GM12873 (cell line): Measurements from ENCODE around the gene GJA4.

ENCODE experiments used
- TF ChIP-seq, protein P1 (sequence below): IDR thresholded peaks from 2 replicates; pipeline ENCODE4 v1.5.1; 2012; ENCODE audit warnings: low read depth, mild to moderate bottlenecking, moderate library complexity, low read length, control low read depth; ENCODE audit not compliant: insufficient read depth; ENCODE audit errors: missing control alignments

The GJA4 gene

GRCh38 chr1:34779526-34779925 is 13.3 kb upstream of the GJA4 start:
- TF ChIP-seq, protein P1, sequence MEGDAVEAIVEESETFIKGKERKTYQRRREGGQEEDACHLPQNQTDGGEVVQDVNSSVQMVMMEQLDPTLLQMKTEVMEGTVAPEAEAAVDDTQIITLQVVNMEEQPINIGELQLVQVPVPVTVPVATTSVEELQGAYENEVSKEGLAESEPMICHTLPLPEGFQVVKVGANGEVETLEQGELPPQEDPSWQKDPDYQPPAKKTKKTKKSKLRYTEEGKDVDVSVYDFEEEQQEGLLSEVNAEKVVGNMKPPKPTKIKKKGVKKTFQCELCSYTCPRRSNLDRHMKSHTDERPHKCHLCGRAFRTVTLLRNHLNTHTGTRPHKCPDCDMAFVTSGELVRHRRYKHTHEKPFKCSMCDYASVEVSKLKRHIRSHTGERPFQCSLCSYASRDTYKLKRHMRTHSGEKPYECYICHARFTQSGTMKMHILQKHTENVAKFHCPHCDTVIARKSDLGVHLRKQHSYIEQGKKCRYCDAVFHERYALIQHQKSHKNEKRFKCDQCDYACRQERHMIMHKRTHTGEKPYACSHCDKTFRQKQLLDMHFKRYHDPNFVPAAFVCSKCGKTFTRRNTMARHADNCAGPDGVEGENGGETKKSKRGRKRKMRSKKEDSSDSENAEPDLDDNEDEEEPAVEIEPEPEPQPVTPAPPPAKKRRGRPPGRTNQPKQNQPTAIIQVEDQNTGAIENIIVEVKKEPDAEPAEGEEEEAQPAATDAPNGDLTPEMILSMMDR = no peak

DNA sequence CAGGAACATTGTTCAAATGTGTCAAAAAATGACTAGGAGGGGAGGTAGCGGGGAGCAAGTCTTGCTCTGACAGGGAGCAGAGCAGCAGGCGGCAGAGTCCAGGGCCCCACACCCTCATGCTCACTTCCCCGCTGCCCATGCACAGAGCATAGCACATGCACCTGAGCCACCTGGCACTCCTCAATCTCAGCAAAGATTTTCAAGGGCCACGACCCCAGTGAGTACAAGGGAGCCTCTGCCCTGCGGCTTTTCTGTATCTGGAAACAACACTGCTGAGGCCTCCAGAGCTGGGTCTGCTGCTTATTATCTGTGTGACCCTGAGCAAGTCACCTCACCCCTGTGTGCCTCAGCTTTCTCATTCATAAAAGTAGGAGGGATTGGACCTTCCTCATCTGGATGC is 12.8 kb upstream of the GJA4 start:
- TF ChIP-seq, protein P1 = no peak

DNA sequence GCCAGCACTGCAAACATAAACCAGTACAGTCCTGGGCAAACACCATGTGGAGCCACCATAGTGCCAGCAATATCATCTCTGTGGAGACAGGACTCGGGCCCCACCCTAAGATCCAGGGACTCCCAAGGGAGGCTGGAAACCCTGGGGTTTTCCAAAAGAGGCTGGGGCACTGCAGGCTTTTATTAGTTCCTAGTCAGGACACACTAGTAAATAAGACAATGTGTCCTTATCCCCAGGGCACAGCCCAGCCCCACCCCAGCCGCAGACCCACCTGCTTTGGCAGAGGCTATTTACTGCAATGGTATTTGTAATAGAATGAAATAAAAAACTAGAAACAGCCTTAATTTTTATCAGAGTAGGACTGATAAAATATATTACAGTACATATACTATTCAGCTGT is 12.3 kb upstream of the GJA4 start:
- TF ChIP-seq, protein P1 = no peak

DNA sequence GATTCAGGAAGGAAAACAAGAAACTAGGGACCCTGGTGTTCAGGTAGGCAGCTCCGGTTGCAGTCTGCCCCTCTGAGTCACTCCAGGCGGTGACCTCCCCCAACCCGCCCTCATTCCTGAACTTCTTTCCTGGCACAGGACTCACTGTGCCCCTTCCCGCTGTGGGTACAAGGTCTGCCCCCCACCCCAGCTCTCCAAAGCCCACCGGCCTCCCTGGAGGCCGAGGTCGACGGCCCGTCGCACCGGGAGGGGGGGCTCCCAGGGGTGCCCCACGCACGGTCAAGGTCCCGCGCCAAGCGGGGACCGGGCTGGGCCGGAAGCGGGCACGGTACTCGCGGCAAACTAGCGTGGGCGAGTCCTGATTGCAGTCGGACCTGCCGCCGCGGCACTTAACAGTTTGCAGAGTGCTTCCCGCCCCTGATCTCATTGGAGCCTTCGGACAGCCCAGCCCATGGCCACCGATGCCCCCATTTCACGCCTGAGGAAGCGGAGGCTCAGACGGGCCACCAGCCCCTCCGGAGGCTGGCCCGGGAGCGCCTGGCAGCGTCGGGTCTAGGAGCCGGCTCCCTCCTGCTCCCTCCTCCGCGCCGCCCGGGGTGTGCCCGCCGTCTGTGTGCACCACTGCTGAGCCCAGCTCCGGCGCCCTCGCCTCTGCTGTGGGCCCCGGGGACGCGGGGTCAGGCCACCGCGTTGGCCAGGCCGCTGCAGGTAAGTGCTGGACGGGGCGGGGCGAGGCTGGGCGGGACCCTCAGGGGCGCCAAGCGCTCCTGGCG is 11.5 kb upstream of the GJA4 start, which contains the start of gene GJB3:
TSS of gene GJB3 (plus strand) at position 144 of the 773 bp plus-strand sequence. CDS start 3,549 bp downstream, outside the sequence.
- TF ChIP-seq, protein P1 = no peak

DNA sequence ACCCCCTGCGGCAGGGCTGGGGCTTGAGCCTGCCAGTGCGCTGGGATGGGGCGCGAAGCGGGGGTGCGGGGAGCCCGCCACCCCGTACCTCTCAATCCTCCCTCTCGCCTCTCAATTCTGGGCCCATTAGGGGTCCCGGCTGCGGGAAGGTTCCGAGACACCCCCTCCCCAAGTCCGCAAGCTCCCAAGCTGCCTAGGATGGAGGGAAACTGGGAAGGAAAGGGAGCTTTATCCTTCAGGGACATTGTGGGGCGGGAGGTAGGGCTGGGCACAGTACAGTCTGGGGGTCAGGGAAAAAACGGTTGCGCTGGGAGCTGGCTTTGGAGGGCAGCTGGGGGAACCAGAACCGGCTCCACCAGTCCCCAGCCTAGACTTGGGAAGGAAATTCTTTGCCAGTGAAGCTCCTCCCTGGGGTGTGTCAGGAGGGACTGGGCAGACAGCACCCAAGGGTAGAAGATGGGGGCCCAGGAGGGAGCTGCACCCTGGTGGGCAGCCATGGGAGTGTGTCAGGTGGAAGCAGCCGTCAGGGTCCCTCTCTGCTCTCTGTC is 10.9 kb upstream of the GJA4 start:
- TF ChIP-seq, protein P1 = no peak

GRCh38 chr1:34784751-34785221 is 8.0 kb upstream of the GJA4 start:
- TF ChIP-seq, protein P1 = no peak

GRCh38 chr1:34785231-34785874 is 7.4 kb upstream of the GJA4 start:
- TF ChIP-seq, protein P1 = no peak
